GM19395 (cell line): ENCODE measurements around the gene PTPRD.

Source experiments
- ATAC-seq: cut with Tn5 transposase; IDR thresholded peaks from one replicate; pipeline ENCODE4 v1.9.1; 2021; ENCODE audit warnings: mild to moderate bottlenecking, moderate library complexity; ENCODE audit not compliant: unreplicated experiment

PTPRD gene

GRCh38 chr9:8514760-8515159 lies 2098.0 kb downstream of the PTPRD start:
- no peak for ATAC-seq

GRCh38 chr9:8508671-8509290 lies 2104.0 kb downstream of the PTPRD start:
- no peak for ATAC-seq

- ATAC-seq: no peak
These were observed 2118.2 kb downstream of the PTPRD start for GRCh38 chr9:8494571-8494970.

- ATAC-seq: no peak
These were observed 2120.1 kb downstream of the PTPRD start for GRCh38 chr9:8492679-8493078.

- ATAC-seq: no peak
These were observed 2120.8 kb downstream of the PTPRD start for GRCh38 chr9:8492024-8492423.

- ATAC-seq: no peak
These were observed 2121.2 kb downstream of the PTPRD start for GRCh38 chr9:8491563-8491962.

- no peak for ATAC-seq
These were observed 2123.0 kb downstream of the PTPRD start for GRCh38 chr9:8489835-8490234.

GRCh38 chr9:8486095-8486494 lies 2126.7 kb downstream of the PTPRD start:
- no peak for ATAC-seq

- peak; percentile 71 for ATAC-seq
These were observed 2128.1 kb downstream of the PTPRD start for GRCh38 chr9:8484597-8485191.

- ATAC-seq: no peak
These were observed 2135.4 kb downstream of the PTPRD start for GRCh38 chr9:8477450-8477849.

GRCh38 chr9:8474937-8475336 lies 2137.9 kb downstream of the PTPRD start:
- ATAC-seq: no peak

- ATAC-seq: no peak
These were observed 2139.4 kb downstream of the PTPRD start for GRCh38 chr9:8473244-8474020.

- ATAC-seq: no peak
These were observed 2144.7 kb downstream of the PTPRD start for GRCh38 chr9:8468045-8468637.

- no peak for ATAC-seq
These were observed 2155.0 kb downstream of the PTPRD start for GRCh38 chr9:8457816-8458215.

GRCh38 chr9:8457055-8457454 lies 2155.7 kb downstream of the PTPRD start:
- ATAC-seq: no peak

- no peak for ATAC-seq
These were observed 2156.5 kb downstream of the PTPRD start for GRCh38 chr9:8456344-8456743.

- ATAC-seq: no peak
These were observed 2161.8 kb downstream of the PTPRD start for GRCh38 chr9:8450810-8451545.

- no peak for ATAC-seq
These were observed 2164.6 kb downstream of the PTPRD start for GRCh38 chr9:8448226-8448625.

GRCh38 chr9:8447601-8448000 lies 2165.2 kb downstream of the PTPRD start:
- ATAC-seq: no peak

- no peak for ATAC-seq
These were observed 2174.9 kb downstream of the PTPRD start for GRCh38 chr9:8437876-8438275.

GRCh38 chr9:8437259-8437658 lies 2175.5 kb downstream of the PTPRD start:
- no peak for ATAC-seq
